ENCODE data around the gene CKAP5.

CKAP5 gene

DNA sequence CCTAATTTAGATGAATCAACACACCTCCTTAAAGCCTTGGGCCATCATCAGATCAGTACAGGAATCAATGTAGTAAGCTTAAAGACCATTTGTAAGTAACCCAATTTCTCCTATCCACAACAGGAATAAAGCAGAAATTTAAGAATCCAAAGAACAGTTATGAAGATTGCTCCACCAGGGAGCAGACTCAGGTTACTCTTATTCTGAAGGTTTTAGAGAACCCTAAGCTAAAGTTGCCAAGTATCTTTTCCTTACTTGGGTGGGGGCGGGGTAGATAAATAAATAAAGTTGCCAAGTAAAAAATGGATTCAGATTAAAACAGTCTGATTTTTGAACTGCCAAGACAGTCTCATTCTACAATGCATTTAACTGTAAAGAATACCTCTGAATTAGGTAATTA lies 18.1 kb downstream of the CKAP5 start:
- Histone ChIP-seq H3K36me3 (ENCODE audit: control insufficient read depth, insufficient read depth, low read length) (no peaks in the 10 kb centered on the region), H3K27me3 (ENCODE audit: control insufficient read depth, insufficient read depth, low read length) (no peaks in the 10 kb centered on the region), H3K4me3 (ENCODE audit: low read depth, low read length) (no peak overlapping the region), H3K79me2 (no peaks in the 10 kb centered on the region), H3K4me2 (ENCODE audit: low read length) (no peak overlapping the region), H2AFZ (no peak overlapping the region), H3K9me3 (ENCODE audit: control insufficient read depth, low read length) (no peaks in the 10 kb centered on the region), H3K27ac (no peak overlapping the region), H3K4me1 (peaks cover 2% of the 10 kb centered on the region), H3K9ac (no peak overlapping the region)
- TF ChIP-seq CTCF (IDR thresholded peaks at IDR 0.05) = no peak

DNA sequence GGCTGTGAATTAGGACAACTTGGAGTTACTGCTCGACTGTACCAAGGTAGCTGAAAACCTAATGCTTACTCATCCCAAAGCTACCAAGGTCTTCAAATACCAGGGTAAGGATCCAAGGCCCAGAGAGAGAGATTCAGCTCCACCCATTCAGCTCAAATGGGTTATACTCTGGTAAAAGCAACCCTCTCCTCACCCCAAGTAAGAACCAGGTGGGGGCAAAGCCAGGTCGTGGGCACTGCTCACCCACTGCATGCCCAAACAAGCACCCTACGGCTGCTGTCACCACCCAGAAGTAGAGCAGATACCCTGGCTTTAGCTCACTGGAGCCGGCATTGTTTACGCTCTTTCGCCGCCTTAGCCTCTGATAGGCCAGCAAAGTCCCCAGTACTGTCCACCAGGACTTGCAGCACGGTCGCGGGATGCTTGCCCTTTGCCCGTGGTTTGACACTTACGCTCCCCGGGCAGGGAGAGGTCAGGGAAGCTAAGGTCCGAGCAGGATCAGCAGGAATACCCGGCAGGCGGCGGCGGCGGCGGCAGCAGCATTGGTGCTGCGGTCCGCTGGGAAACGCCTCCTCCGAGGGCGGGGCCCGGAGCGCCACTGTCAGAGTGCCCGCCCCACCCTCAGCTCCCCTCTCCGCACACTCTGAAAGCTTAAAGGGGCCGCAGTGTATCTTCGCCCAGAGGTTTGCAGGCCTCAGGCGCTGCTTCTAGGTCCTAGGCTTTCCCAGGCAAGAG lies 19.6 kb downstream of the CKAP5 start:
- H3K4me1 ChIP-seq = peaks cover 2% of the 10 kb centered on the region
- no peaks in the 10 kb centered on the region for H3K27me3 ChIP-seq (ENCODE audit: control insufficient read depth, insufficient read depth, low read length)
- TF ChIP-seq CTCF (IDR thresholded peaks at IDR 0.05) = no peak
- H3K27ac ChIP-seq = peak overlapping the region; percentile 57
- H3K36me3 ChIP-seq (ENCODE audit: control insufficient read depth, insufficient read depth, low read length) = no peaks in the 10 kb centered on the region
- H3K9me3 ChIP-seq (ENCODE audit: control insufficient read depth, low read length) = no peaks in the 10 kb centered on the region
- peak overlapping the region; percentile 64 for H3K4me3 ChIP-seq (ENCODE audit: low read depth, low read length)
- peak overlapping the region; percentile 79 for H2AFZ ChIP-seq
- peaks cover 5% of the 10 kb centered on the region for H3K79me2 ChIP-seq
- H3K9ac ChIP-seq = no peak overlapping the region
- peak overlapping the region; percentile 74 for H3K4me2 ChIP-seq (ENCODE audit: low read length)

DNA sequence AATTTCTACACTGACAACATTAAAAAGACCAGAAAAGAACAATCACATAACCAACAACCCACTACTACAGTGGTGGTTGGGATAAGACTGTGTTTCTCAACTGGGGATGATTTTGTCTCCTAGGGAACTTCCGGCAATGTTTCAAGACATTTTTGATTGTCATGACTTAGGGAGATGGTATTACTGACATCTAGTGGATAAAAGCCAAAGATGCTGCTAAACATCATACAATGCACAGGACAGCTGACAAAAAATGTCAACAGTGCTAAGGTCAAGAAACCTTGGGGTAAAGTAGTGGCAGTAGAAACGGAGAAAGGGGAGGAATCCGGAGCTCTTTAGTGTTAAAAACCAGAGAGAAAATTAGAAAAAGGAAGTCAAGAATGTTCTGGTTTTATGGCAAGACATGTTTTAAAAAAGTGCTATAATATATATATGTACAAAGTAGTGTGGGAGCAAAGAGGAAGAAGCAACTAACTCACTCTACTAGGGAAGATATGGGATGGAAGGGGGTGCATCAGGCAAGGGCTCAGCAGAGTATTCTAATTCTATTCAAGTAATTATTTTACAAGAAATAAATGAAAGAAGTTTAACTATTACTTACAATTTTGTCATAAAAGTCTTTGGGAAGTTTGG lies 37.2 kb downstream of the CKAP5 start:
- no peak overlapping the region for H3K27ac ChIP-seq
- no peaks in the 10 kb centered on the region for H3K36me3 ChIP-seq (ENCODE audit: control insufficient read depth, insufficient read depth, low read length)
- no peaks in the 10 kb centered on the region for H3K27me3 ChIP-seq (ENCODE audit: control insufficient read depth, insufficient read depth, low read length)
- H3K4me3 ChIP-seq (ENCODE audit: low read depth, low read length) = no peak overlapping the region
- no peak overlapping the region for H3K4me2 ChIP-seq (ENCODE audit: low read length)
- no peak overlapping the region for H2AFZ ChIP-seq
- H3K9ac ChIP-seq = no peak overlapping the region
- no peaks in the 10 kb centered on the region for H3K4me1 ChIP-seq
- H3K9me3 ChIP-seq (ENCODE audit: control insufficient read depth, low read length) = no peaks in the 10 kb centered on the region
- no peak for TF ChIP-seq CTCF (IDR thresholded peaks at IDR 0.05)
- H3K79me2 ChIP-seq = no peaks in the 10 kb centered on the region

DNA sequence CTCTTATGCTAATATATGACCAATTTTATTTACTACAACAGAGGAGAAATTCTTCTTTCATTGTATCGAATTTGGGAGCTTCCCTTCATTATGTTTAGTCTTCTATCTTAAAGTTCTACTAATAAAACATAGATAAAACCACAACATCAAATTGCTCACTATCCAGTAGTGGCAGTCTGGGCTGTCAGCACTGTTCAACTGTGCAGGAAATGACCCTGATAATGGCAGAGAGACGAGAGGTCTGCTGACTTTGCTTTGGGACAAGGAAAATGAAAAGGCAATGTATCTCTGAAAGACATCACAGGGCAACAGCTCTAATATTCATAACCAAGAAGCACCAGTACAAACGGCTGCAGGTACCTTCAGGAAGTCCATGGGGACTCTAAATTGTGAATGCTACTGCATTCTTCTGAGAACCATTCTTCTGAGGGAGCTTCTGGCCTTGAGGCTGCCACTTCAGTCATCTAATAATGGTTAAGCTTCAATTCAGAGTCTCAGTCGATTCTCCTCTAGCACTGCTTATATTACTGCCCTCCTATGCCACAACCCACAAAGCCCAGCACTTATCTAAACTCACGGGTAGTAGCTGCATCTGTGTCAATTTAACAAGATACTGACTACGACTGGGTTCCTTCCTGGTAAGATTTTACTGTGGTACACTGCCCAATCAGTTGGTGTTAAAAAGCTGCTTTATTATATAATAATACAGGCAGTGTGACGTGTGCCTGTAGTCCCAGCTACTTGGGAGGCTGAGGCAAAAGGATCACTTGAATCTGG lies 44.2 kb downstream of the CKAP5 start:
- Histone ChIP-seq H3K27ac (no peak overlapping the region), H3K36me3 (ENCODE audit: control insufficient read depth, insufficient read depth, low read length) (no peaks in the 10 kb centered on the region), H3K4me2 (ENCODE audit: low read length) (no peak overlapping the region), H3K79me2 (no peaks in the 10 kb centered on the region), H3K9ac (no peak overlapping the region), H3K9me3 (ENCODE audit: control insufficient read depth, low read length) (no peaks in the 10 kb centered on the region), H3K4me1 (no peaks in the 10 kb centered on the region), H3K27me3 (ENCODE audit: control insufficient read depth, insufficient read depth, low read length) (no peaks in the 10 kb centered on the region), H3K4me3 (ENCODE audit: low read depth, low read length) (no peak overlapping the region), H2AFZ (no peak overlapping the region)
- no peak for TF ChIP-seq CTCF (IDR thresholded peaks at IDR 0.05)
